ENCODE data around the gene CDK19. TPM values are rescaled to one million over a fixed set of nuclear protein-coding genes. Genes with fewer than 3 reads are reported as not detected.

Gene CDK19
- total and polyA plus RNA-seq, 9 of the 15 experiments (the other 6 are each of a cell fraction or from before 2014, with no cell fraction given) = 3.8 to 15.2 (median 7.4) TPM

DNA sequence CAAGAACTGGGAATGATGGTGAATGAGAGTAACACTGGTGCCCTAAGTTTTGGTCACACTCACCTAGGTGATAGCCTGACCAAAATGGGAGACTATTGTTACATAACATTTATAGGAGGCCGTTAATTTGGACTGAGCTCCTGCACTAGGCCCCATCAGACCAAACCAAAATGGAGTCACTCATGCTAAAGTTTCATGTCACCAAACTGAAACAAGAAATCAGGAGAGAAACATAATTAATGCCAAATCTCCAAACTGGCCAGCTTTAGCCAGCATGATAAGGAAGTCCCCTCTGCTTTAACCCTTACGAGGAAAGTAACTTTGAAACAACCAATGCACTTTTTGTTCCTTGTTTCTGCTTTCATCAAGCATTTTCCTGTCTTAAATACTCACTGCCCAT is 227.9 kb downstream of the CDK19 start:
- intact Hi-C loops (cut with micrococcal nuclease) (no loop called here), in situ Hi-C loops (cut with MboI) (no loop called here)
- no TSS peak for BruUV-seq (replicated peaks)
- H3K4me3 ChIP-seq = no peak overlapping the region
- DNase-seq (ENCODE audit: extremely low read depth in 1 of 4, low spot score in 3 of 4) (no peak), ATAC-seq (no peak), FAIRE-seq (no peak)
- peaks cover 3 to 4% of the 10 kb centered on the region in 2 experiments; a peak in 3 of 5 replicates for H3K27me3 ChIP-seq (ENCODE audit: control insufficient read depth in 2 of 2, insufficient read depth in 2 of 2, low read length in 2 of 2)
- no peaks in the 10 kb centered on the region for H3K9me1 ChIP-seq (ENCODE audit: control insufficient read depth, insufficient read depth, low read length)
- H3K4me2 ChIP-seq (ENCODE audit: insufficient read depth, low read length) = no peak overlapping the region
- H3K79me2 ChIP-seq (ENCODE audit: control insufficient read depth, insufficient read depth, low read length) = no peaks in the 10 kb centered on the region
- no peaks in the 10 kb centered on the region for H4K20me1 ChIP-seq (replicated peaks; ENCODE audit: control insufficient read depth, insufficient read depth, low read length)
- no peak overlapping the region for H3K27ac ChIP-seq (ENCODE audit: extremely low read depth, low read depth, low read length)
- ChIA-PET CTCF (ENCODE audit: low intra/inter-chr PET ratio) (no interaction called here), POLR2A (interaction anchor here (1.7 kb wide), 1 partner anchor 13 kb away, joined by 5 read pairs; no protein-coding TSS in a partner anchor)
- H3K9me3 ChIP-seq (replicated peaks; ENCODE audit: control insufficient read depth, insufficient read depth, low read depth, low read length) = no peaks in the 10 kb centered on the region
- WGBS (ENCODE audit: insufficient coverage, low coverage, missing lambda C conversion rate) = 9% methylated on average over 2 of the region's 2 CpGs
- no peaks in the 10 kb centered on the region; a peak in 1 of 5 replicates for H3K4me1 ChIP-seq (replicated peaks in 1 of 2; ENCODE audit: control insufficient read depth in 2 of 2, insufficient read depth in 2 of 2, low read length in 2 of 2)
- no peaks in the 10 kb centered on the region for H3K36me3 ChIP-seq (ENCODE audit: control insufficient read depth, insufficient read depth, low read length)
- no peak overlapping the region for H3K9ac ChIP-seq (ENCODE audit: insufficient read depth in 1 of 2, low read depth in 2 of 2, low read length in 2 of 2)
- no peak overlapping the region for H2AFZ ChIP-seq (ENCODE audit: low read depth, low read length)
- no peak for TF ChIP-seq POLR2G (IDR thresholded peaks at IDR 0.05; ENCODE audit: low read depth, low read length)
- TF ChIP-seq KLF6 (CRISPR knock-in tag; IDR thresholded peaks at IDR 0.05; ENCODE audit: borderline replicate concordance) = peak; percentile 84; the same call in 1 of the 2 replicates
- TF ChIP-seq SMAD3 (CRISPR knock-in tag; conservative IDR thresholded peaks at IDR 0.05) = 0 out of 2 replicates have a peak, but pooled peaks have one; percentile 58
- TF ChIP-seq CTBP1 (IDR thresholded peaks at IDR 0.05; ENCODE audit: borderline replicate concordance) = no peak
- no peak for TF ChIP-seq STAT5A (IDR thresholded peaks at IDR 0.05; ENCODE audit: borderline replicate concordance, low read length)
- TF ChIP-seq TEAD1 (CRISPR knock-in tag; IDR thresholded peaks at IDR 0.05) = peak in 1 of 2 experiments; percentile 69; a peak in 2 of 4 replicates
- TF ChIP-seq, protein P1, sequence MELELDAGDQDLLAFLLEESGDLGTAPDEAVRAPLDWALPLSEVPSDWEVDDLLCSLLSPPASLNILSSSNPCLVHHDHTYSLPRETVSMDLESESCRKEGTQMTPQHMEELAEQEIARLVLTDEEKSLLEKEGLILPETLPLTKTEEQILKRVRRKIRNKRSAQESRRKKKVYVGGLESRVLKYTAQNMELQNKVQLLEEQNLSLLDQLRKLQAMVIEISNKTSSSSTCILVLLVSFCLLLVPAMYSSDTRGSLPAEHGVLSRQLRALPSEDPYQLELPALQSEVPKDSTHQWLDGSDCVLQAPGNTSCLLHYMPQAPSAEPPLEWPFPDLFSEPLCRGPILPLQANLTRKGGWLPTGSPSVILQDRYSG (tag; conservative IDR thresholded peaks at IDR 0.05; ENCODE audit: low read depth) = peak; percentile 78; the same call in 1 of the 2 replicates
- no peak for TF ChIP-seq CSDE1 (IDR thresholded peaks at IDR 0.05)
- no peak for TF ChIP-seq HDAC1 (IDR thresholded peaks at IDR 0.05)
- TF ChIP-seq ZNF584 (CRISPR knock-in tag; IDR thresholded peaks at IDR 0.05; ENCODE audit: low read depth) = peak; percentile 55; the same call in 1 of the 2 replicates
- TF ChIP-seq ZNF699 (CRISPR knock-in tag; IDR thresholded peaks at IDR 0.05; ENCODE audit: insufficient replicate concordance) = no peak
- TF ChIP-seq TOE1 (IDR thresholded peaks at IDR 0.05; ENCODE audit: borderline replicate concordance) = no peak
- no peak for TF ChIP-seq TOE1 (CRISPR knock-in tag; IDR thresholded peaks at IDR 0.05; ENCODE audit: borderline replicate concordance, low read depth)
- TF ChIP-seq, protein P2, sequence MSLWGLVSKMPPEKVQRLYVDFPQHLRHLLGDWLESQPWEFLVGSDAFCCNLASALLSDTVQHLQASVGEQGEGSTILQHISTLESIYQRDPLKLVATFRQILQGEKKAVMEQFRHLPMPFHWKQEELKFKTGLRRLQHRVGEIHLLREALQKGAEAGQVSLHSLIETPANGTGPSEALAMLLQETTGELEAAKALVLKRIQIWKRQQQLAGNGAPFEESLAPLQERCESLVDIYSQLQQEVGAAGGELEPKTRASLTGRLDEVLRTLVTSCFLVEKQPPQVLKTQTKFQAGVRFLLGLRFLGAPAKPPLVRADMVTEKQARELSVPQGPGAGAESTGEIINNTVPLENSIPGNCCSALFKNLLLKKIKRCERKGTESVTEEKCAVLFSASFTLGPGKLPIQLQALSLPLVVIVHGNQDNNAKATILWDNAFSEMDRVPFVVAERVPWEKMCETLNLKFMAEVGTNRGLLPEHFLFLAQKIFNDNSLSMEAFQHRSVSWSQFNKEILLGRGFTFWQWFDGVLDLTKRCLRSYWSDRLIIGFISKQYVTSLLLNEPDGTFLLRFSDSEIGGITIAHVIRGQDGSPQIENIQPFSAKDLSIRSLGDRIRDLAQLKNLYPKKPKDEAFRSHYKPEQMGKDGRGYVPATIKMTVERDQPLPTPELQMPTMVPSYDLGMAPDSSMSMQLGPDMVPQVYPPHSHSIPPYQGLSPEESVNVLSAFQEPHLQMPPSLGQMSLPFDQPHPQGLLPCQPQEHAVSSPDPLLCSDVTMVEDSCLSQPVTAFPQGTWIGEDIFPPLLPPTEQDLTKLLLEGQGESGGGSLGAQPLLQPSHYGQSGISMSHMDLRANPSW (CRISPR knock-in tag; IDR thresholded peaks at IDR 0.05) = no peak
- TF ChIP-seq PTRF (tag; IDR thresholded peaks at IDR 0.05) = 0 out of 2 replicates have a peak, but pooled peaks have one; percentile 51
- TF ChIP-seq, protein P3, sequence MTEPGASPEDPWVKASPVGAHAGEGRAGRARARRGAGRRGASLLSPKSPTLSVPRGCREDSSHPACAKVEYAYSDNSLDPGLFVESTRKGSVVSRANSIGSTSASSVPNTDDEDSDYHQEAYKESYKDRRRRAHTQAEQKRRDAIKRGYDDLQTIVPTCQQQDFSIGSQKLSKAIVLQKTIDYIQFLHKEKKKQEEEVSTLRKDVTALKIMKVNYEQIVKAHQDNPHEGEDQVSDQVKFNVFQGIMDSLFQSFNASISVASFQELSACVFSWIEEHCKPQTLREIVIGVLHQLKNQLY (CRISPR knock-in tag; conservative IDR thresholded peaks at IDR 0.05) = no peak
- no peak for TF ChIP-seq TCF3 (CRISPR knock-in tag; IDR thresholded peaks at IDR 0.05)
- TF ChIP-seq HDAC3 (IDR thresholded peaks at IDR 0.05; ENCODE audit: borderline replicate concordance, partially characterized antibody) = no peak

Data from K562 (cell line).